ENCODE data around the gene HTT. TPM values are rescaled to one million over a fixed set of nuclear protein-coding genes. Genes with fewer than 3 reads are reported as not detected.

The HTT gene
- total and polyA plus RNA-seq, 9 donors: 13.3 to 63.2 (median 38.6) TPM

DNA sequence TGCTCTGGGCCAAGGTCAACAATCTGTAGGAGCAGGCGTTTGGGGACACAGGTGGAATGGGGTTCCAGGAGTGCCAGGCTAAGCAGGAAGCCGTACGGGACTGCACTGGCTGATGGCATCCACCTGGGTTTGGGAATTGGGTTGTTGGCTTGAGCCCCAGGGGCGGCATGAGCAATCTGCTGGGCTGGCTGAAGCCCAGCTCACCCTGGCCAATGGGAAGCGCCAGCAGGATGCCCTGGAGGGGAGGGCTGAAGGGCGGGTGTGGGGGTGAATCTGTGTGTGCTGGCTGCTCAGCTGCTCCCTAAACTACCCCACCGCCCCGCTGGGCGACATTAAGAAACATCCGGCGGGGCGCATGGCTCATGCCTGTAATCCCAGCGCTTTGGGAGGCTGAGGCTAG is 209.4 kb downstream of the HTT start:
- WGBS, 3 donors: 49 to 57% (median 56%) methylated on average over 13 of the region's 13 CpGs
- Histone ChIP-seq H3K4me1 (ENCODE audit: insufficient read depth) (peaks cover 2% of the 10 kb centered on the region), H3K36me3 (no peaks in the 10 kb centered on the region), H3K9me3 (no peaks in the 10 kb centered on the region), H3K27me3 (no peaks in the 10 kb centered on the region), H3K4me3 (no peak overlapping the region), H3K27ac (no peak overlapping the region)
- intact Hi-C loops (cut with DNase I): no loop called here
- DNase-seq: peak in 1 of 5 donors; percentile 19
- no peak for TF ChIP-seq EP300 (IDR thresholded peaks at IDR 0.05)
- no peak for TF ChIP-seq POLR2A (IDR thresholded peaks at IDR 0.05)
- TF ChIP-seq, protein P1, sequence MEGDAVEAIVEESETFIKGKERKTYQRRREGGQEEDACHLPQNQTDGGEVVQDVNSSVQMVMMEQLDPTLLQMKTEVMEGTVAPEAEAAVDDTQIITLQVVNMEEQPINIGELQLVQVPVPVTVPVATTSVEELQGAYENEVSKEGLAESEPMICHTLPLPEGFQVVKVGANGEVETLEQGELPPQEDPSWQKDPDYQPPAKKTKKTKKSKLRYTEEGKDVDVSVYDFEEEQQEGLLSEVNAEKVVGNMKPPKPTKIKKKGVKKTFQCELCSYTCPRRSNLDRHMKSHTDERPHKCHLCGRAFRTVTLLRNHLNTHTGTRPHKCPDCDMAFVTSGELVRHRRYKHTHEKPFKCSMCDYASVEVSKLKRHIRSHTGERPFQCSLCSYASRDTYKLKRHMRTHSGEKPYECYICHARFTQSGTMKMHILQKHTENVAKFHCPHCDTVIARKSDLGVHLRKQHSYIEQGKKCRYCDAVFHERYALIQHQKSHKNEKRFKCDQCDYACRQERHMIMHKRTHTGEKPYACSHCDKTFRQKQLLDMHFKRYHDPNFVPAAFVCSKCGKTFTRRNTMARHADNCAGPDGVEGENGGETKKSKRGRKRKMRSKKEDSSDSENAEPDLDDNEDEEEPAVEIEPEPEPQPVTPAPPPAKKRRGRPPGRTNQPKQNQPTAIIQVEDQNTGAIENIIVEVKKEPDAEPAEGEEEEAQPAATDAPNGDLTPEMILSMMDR (IDR thresholded peaks at IDR 0.05): no peak

DNA sequence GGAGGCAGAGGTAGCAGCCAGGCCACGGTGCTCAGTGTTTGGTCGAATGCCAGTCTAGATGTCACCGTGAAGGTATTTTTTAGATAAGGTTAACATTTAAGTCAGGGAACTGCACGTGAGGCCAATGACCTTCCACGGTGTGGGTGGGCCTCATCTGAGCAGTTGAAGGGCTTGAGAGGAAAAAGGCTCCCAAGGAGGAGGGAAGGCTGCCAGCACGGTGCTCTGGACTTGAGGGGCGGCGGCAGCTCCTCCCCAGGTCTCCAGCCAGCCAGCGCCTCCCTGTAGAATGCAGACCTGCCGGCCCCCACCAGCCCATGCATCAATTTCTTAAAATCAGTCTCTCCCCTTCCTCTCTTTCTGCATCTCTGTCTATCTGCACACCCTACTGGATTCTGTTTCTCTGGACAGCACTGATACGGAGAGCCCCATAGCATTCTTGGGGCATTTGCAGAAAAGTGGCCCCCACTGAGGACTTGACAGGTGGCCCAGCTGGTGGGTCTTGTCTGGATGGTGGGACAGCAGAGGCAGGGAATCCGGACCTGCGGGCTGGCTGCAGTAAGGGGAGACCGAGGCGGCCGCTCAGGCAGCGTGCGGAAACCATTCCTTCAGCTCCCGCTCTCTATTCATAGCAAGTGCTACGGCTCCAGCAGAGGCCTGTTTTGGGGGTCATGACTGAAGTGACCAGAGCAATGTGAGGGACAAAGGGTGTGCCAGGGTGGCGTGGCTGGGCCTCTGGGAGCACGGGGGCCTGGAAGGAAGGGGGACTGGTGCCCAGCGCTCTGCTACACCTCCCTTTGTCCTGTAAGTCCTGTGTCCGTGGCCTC is 210.5 kb downstream of the HTT start:
- 73 to 77% (median 77%) methylated on average over 24 of the region's 24 CpGs for WGBS, 3 donors
- intact Hi-C loops (cut with DNase I): no loop called here
- TF ChIP-seq, protein P1 (IDR thresholded peaks at IDR 0.05): no peak
- TF ChIP-seq EP300 (IDR thresholded peaks at IDR 0.05) (no peak), POLR2A (IDR thresholded peaks at IDR 0.05) (no peak)
- Histone ChIP-seq H3K27me3 (no peaks in the 10 kb centered on the region), H3K36me3 (no peaks in the 10 kb centered on the region), H3K4me3 (no peak overlapping the region), H3K27ac (no peak overlapping the region), H3K9me3 (no peaks in the 10 kb centered on the region), H3K4me1 (ENCODE audit: insufficient read depth) (peaks cover 2% of the 10 kb centered on the region)
- DNase-seq: peak in 1 of 5 donors; percentile 11

GRCh38 chr4:3285558-3286334 is 211.3 kb downstream of the HTT start:
- WGBS, 3 donors: 70 to 76% (median 70%) methylated on average over 26 to 38 of the region's 38 CpGs
- TF ChIP-seq POLR2A (IDR thresholded peaks at IDR 0.05): no peak
- TF ChIP-seq, protein P1 (IDR thresholded peaks at IDR 0.05): no peak
- no peak for TF ChIP-seq EP300 (IDR thresholded peaks at IDR 0.05)
- DNase-seq: peak in 2 of 5 donors; percentile 14 to 31

DNA sequence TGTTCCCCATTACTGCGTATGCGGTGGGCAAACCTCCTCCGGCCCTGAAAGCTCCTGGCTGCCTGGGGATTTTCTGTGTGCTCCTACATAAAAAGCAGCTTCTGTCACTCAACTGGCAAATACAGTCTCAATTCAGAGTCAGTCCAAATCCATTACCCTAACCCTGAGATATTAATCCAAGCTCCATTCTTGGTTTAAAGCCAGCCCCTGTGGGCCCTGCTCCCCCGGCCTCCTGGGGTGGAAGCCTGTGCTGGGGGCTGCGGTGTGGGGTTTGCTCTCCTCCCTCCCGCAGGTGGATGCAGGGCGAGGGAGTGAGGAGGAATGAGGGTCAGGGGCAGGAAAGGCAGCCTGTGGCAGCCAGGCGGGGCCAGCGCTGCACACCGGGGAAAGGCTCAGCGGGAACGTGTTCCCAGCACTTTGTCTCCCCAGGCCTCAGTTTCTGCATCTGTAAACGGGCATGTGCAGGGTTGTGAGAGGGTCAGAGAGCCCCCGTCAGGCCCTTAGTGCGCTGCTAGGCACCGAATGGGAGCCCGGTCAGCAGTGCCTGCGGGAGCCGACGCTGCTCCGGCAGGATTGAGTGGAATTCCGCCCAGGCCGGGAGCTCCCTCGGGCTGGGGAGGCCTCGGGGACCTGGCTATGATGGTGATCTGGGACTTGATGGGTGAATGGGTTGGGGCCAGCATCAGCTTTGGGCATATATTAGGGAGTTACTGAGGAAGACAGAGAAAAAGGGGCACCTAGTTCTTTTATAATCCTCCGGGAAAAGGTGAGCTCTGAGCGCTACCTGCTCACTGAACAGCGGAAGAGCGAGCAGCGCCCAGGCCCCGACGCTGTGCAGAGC is 212.1 kb downstream of the HTT start:
- Histone ChIP-seq H3K27me3 (no peaks in the 10 kb centered on the region), H3K9me3 (no peaks in the 10 kb centered on the region), H3K4me3 (no peak overlapping the region), H3K36me3 (no peaks in the 10 kb centered on the region), H3K4me1 (ENCODE audit: insufficient read depth) (peaks cover 5% of the 10 kb centered on the region), H3K27ac (no peak overlapping the region)
- WGBS, 3 donors: 41 to 56% (median 50%) methylated on average over 31 to 32 of the region's 32 CpGs
- intact Hi-C loops (cut with DNase I): no loop called here
- no peak for TF ChIP-seq POLR2A (IDR thresholded peaks at IDR 0.05)
- TF ChIP-seq EP300 (IDR thresholded peaks at IDR 0.05): no peak
- TF ChIP-seq, protein P1 (IDR thresholded peaks at IDR 0.05): no peak
- DNase-seq: peak in 2 of 5 donors; percentile 12 to 29

More at GRCh38 chr4:3285558-3286334, 211.3 kb downstream of the HTT start:
- Histone ChIP-seq H3K4me3 (no peak overlapping the region), H3K9me3 (no peaks in the 10 kb centered on the region), H3K27ac (no peak overlapping the region), H3K36me3 (no peaks in the 10 kb centered on the region), H3K4me1 (ENCODE audit: insufficient read depth) (peaks cover 2% of the 10 kb centered on the region), H3K27me3 (no peaks in the 10 kb centered on the region)
- intact Hi-C loops (cut with DNase I): no loop called here
